Uterus (tissue), 4 donors: ENCODE results near the gene TMEM117. TPM values are rescaled to one million over a fixed set of nuclear protein-coding genes. Genes with fewer than 3 reads are reported as not detected.

Experiments
- DNase-seq, 2 donors: peaks; one replicate each; pipeline ENCODE4 v3.0.0-alpha.2; 2019 to 2020
- H3K27ac ChIP-seq, 2 donors: fragments of 200-600 bp; sonication (generic); 1 replicate in 1 of 2; 2 replicates in 1 of 2; pipeline ENCODE4 v1.5.1; 2016 to 2018
- H3K27me3 ChIP-seq, 2 donors: fragments of 200-600 bp; sonication (generic); one replicate each; pipeline ENCODE4 v1.5.1; 2018 to 2019; ENCODE audit warnings: control low read depth in 1 of 2
- H3K36me3 ChIP-seq, 2 donors: fragments of 200-600 bp; sonication (generic); one replicate each; pipeline ENCODE4 v1.5.1; 2019; ENCODE audit warnings: control low read depth in 1 of 2
- H3K4me1 ChIP-seq, 2 donors: fragments of 200-600 bp; sonication (generic); one replicate each; pipeline ENCODE4 v1.5.1; 2018 to 2019; ENCODE audit warnings: control low read depth in 1 of 2
- H3K4me3 ChIP-seq, 2 donors: fragments of 200-600 bp; sonication (generic); 1 replicate in 1 of 2; 2 replicates in 1 of 2; pipeline ENCODE4 v1.5.1; 2018 to 2019; ENCODE audit warnings: mild to moderate bottlenecking in 1 of 2
- H3K9me3 ChIP-seq, 2 donors: fragments of 200-600 bp; sonication (generic); one replicate each; pipeline ENCODE4 v1.5.1; 2019; ENCODE audit warnings: control low read depth in 1 of 2
- CTCF ChIP-seq, 4 experiments: fragments of 200-600 bp in 2 of 4; fragments of 450-650 bp in 2 of 4; sonication (generic) in 2 of 4; IDR thresholded peaks; one replicate each; pipeline ENCODE4 v1.5.1; 2016 to 2019; ENCODE audit warnings: antibody characterized with exemption in 4 of 4, mild to moderate bottlenecking in 2 of 4, moderate library complexity in 1 of 4
- POLR2A ChIP-seq, 2 donors: fragments of 450-650 bp; IDR thresholded peaks; one replicate each; pipeline ENCODE4 v1.6.1; 2016; ENCODE audit warnings: antibody characterized with exemption in 2 of 2, mild to moderate bottlenecking in 1 of 2, moderate library complexity in 1 of 2
- intact Hi-C: fragments of 100-400 bp; cut with DNase I; formaldehyde crosslinking; loops from one replicate; pipeline ENCODE4 v1.15.1; 2023; ENCODE audit warnings: low total_unique reads
- total RNA-seq, 4 donors: library from RNA; depleted of rRNA in 3 of 4; stranded (reverse); fragments of >200 nt in 3 of 4; gene quantifications; one replicate each; pipeline versions ENCODE4 v1.1.0 to v1.2.4, GENCODE V29; 2014 to 2023
- donor health status: DM: yes; HTN: yes; CAD: no.

TMEM117 gene
- total RNA-seq, 4 donors from 2014 or later = 1.0 to 34.4 (median 6.1) TPM

DNA sequence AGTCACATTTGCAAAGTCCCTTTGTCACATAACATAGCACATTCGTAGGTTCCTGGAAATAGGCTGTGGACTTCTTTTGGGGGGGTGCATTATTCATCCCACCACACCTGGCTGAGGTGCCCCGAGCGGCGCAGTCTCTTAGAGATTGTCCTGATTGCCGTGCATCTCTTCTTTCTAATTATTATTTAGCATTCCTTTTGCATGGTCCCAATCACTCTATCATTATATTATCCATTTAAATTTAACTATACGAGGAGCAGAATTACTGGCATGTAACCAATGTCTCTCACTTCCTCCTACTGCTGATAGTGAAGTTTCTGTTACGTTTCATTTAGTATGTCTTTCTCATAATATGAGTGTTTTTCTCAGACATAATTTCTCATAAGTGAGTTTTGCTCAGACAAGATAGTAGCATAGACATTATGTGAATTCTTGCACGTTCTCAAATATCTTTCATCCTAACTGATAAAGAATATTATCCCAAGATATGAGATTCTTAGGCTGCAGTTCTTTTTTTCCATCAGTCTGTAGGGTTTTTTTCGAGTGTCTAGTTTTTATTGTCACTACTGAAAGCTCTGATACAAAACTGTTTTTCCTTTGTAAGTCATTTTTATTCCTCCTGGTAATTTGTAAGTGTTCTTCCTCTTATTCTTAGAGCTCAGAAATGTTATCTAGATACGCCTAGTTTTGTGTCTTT lies 595.9 kb downstream of the TMEM117 start:
- DNase-seq = no peak
- no peaks in the 10 kb centered on the region for H3K36me3 ChIP-seq
- TF ChIP-seq CTCF (IDR thresholded peaks at IDR 0.05) (no peak), POLR2A (IDR thresholded peaks at IDR 0.05) (no peak)
- H3K9me3 ChIP-seq = no peaks in the 10 kb centered on the region
- H3K4me3 ChIP-seq = no peak overlapping the region
- intact Hi-C loops = no loop called here
- H3K4me1 ChIP-seq = no peaks in the 10 kb centered on the region
- no peaks in the 10 kb centered on the region for H3K27me3 ChIP-seq
- no peak overlapping the region for H3K27ac ChIP-seq

- Histone ChIP-seq H3K27ac (no peak overlapping the region), H3K9me3 (no peaks in the 10 kb centered on the region), H3K36me3 (no peaks in the 10 kb centered on the region), H3K27me3 (no peaks in the 10 kb centered on the region), H3K4me1 (no peaks in the 10 kb centered on the region), H3K4me3 (no peak overlapping the region)
- no peak for DNase-seq
- TF ChIP-seq POLR2A (IDR thresholded peaks at IDR 0.05) (no peak), CTCF (IDR thresholded peaks at IDR 0.05) (no peak)
- intact Hi-C loops = no loop called here
Measured at GRCh38 chr12:44433659-44434058, 597.8 kb downstream of the TMEM117 start.

DNA sequence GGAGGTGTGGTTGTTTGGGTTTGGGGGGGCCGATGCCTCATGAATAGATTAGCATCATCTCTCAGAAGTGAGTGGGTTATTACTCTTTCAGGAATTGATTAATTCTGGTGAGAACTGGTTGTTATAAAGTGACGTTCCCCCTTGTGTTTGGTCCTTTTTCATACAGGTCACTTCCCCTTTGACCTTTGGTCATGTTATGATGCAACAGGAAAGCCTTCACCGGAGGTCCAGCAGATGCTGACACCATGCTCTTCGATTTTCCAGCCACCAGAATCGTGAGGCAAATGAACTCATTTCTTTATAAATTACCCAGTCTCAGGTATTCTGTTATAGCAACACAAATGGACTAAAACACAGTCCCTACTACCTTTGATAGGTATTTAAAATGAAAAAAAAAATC lies 600.9 kb downstream of the TMEM117 start:
- TF ChIP-seq CTCF (IDR thresholded peaks at IDR 0.05) (no peak), POLR2A (IDR thresholded peaks at IDR 0.05) (no peak)
- DNase-seq = no peak
- Histone ChIP-seq H3K4me1 (no peaks in the 10 kb centered on the region), H3K4me3 (no peak overlapping the region), H3K27ac (no peak overlapping the region), H3K36me3 (no peaks in the 10 kb centered on the region), H3K9me3 (no peaks in the 10 kb centered on the region), H3K27me3 (no peaks in the 10 kb centered on the region)
- intact Hi-C loops = no loop called here

Other genes starting within 250 kb of the TMEM117 start
- 10 to 100 TPM; 10.6 to 39.6 (median 19.1) TPM for gene PUS7L, start 77.3 kb upstream of the TMEM117 start, total RNA-seq
- gene IRAK4, start 77.1 kb upstream of the TMEM117 start, total RNA-seq = 10 to 100 TPM in 3 of 4 donors, 1 to 10 TPM in 1; 6.1 to 30.6 (median 26.4) TPM
- 100 to 1,000 TPM in 1 of 4 donors, 10 to 100 TPM in 3; 21.8 to 113 (median 71.4) TPM for gene TWF1, start 29.8 kb upstream of the TMEM117 start, total RNA-seq